ENCODE results near the gene TSC22D1. TPM values are rescaled to one million over a fixed set of nuclear protein-coding genes. Genes with fewer than 3 reads are reported as not detected.

Gene TSC22D1
- total RNA-seq, 3 donors from 2014 or later, result 74.2 to 235 (median 232) TPM

GRCh38 chr13:44412346-44412935, 163.7 kb downstream of the TSC22D1 start:
- Histone ChIP-seq H3K4me3 (peak overlapping the region in 1 of 3 donors; percentile 5), H3K9me3 (no peaks in the 10 kb centered on the region), H3K36me3 (no peaks in the 10 kb centered on the region), H3K4me1 (no peaks in the 10 kb centered on the region), H3K27me3 (no peaks in the 10 kb centered on the region), H3K27ac (no peak overlapping the region)
- no peak for DNase-seq (ENCODE audit: low spot score in 2 of 2)
- TF ChIP-seq POLR2AphosphoS5 (IDR thresholded peaks at IDR 0.05), result no peak
- TF ChIP-seq CTCF (IDR thresholded peaks at IDR 0.05), result no peak
- intact Hi-C loops (cut with DNase I; ENCODE audit: low total_unique reads), result no loop called here

GRCh38 chr13:44411841-44412240, 164.3 kb downstream of the TSC22D1 start:
- intact Hi-C loops (cut with DNase I; ENCODE audit: low total_unique reads), result loop anchor here (2.0 kb wide), 1 partner anchor 27 kb away; no protein-coding TSS in a partner anchor

DNA sequence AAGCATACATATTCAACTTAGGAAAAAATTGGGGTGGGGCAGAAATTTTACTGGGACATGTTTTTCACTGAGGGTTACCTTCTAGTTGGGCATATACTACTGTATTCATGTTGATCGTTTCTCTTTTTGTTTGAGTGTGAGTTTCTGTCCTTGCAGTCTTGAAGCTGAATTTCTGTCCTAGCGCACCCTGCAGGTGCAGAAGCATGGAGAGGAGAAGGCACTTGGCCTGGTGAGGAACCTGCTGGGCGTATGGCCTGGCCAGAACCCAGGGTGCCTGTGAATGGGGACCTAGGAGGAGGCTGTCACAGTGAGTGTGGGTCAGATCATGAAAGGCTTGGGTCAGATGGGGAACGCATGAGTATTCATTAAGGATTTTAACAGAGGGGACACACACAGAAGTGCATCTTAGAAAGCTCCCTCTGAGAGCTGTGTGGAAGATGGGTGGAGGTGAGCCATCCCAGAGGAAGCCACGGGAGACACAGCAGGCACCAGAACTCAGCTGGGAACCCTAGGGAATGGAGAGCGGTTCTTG, 165.7 kb downstream of the TSC22D1 start:
- H3K4me1 ChIP-seq, result no peaks in the 10 kb centered on the region
- H3K9me3 ChIP-seq, result no peaks in the 10 kb centered on the region
- no peaks in the 10 kb centered on the region for H3K36me3 ChIP-seq
- H3K4me3 ChIP-seq, result no peak overlapping the region
- intact Hi-C loops (cut with DNase I; ENCODE audit: low total_unique reads), result loop anchor here (2.0 kb wide), 1 partner anchor 28 kb away; no protein-coding TSS in a partner anchor
- H3K27ac ChIP-seq, result no peak overlapping the region
- TF ChIP-seq POLR2A (IDR thresholded peaks at IDR 0.05) (no peak), CTCF (IDR thresholded peaks at IDR 0.05) (peak in 1 of 3 donors; percentile 10)
- no peaks in the 10 kb centered on the region for H3K27me3 ChIP-seq
- no peak for DNase-seq (ENCODE audit: low spot score in 2 of 2)

More at GRCh38 chr13:44411841-44412240, 164.3 kb downstream of the TSC22D1 start:
- no peak overlapping the region for H3K4me3 ChIP-seq
- H3K36me3 ChIP-seq, result no peaks in the 10 kb centered on the region
- H3K27me3 ChIP-seq, result no peaks in the 10 kb centered on the region
- TF ChIP-seq CTCF (IDR thresholded peaks at IDR 0.05) (no peak), POLR2A (IDR thresholded peaks at IDR 0.05) (no peak), POLR2AphosphoS5 (IDR thresholded peaks at IDR 0.05) (no peak)
- no peak for DNase-seq (ENCODE audit: low spot score in 2 of 2)
- H3K4me1 ChIP-seq, result no peaks in the 10 kb centered on the region
- H3K27ac ChIP-seq, result no peak overlapping the region
- no peaks in the 10 kb centered on the region for H3K9me3 ChIP-seq

GRCh38 chr13:44409595-44409994, 166.5 kb downstream of the TSC22D1 start:
- H3K4me3 ChIP-seq, result no peak overlapping the region
- H3K27me3 ChIP-seq, result no peaks in the 10 kb centered on the region
- H3K36me3 ChIP-seq, result no peaks in the 10 kb centered on the region
- no peaks in the 10 kb centered on the region for H3K9me3 ChIP-seq
- no peak overlapping the region for H3K27ac ChIP-seq
- intact Hi-C loops (cut with DNase I; ENCODE audit: low total_unique reads), result no loop called here
- TF ChIP-seq POLR2A (IDR thresholded peaks at IDR 0.05) (no peak), CTCF (IDR thresholded peaks at IDR 0.05) (no peak), POLR2AphosphoS5 (IDR thresholded peaks at IDR 0.05) (no peak)
- DNase-seq (ENCODE audit: low spot score in 2 of 2), result no peak
- no peaks in the 10 kb centered on the region for H3K4me1 ChIP-seq

- no peak for TF ChIP-seq CTCF (IDR thresholded peaks at IDR 0.05)
- no peak for TF ChIP-seq POLR2A (IDR thresholded peaks at IDR 0.05)
- no peak for TF ChIP-seq POLR2AphosphoS5 (IDR thresholded peaks at IDR 0.05)
- intact Hi-C loops (cut with DNase I; ENCODE audit: low total_unique reads), result no loop called here
- H3K9me3 ChIP-seq, result no peaks in the 10 kb centered on the region
- H3K27ac ChIP-seq, result peak overlapping the region; percentile 25 to 92
- no peaks in the 10 kb centered on the region for H3K27me3 ChIP-seq
- no peak overlapping the region for H3K4me3 ChIP-seq
- H3K4me1 ChIP-seq, result peaks cover under 1 to 5% of the 10 kb centered on the region in 2 donors
- no peaks in the 10 kb centered on the region for H3K36me3 ChIP-seq
- peak in 1 of 2 donors; percentile 26 for DNase-seq (ENCODE audit: low spot score in 2 of 2)
Observed at GRCh38 chr13:44407891-44408290, 168.2 kb downstream of the TSC22D1 start.
